IMR-90 (cell line): ENCODE measurements around the gene MAML2.

Source experiments
- CEBPB ChIP-seq: IDR thresholded peaks from 2 replicates; pipeline ENCODE4 v1.6.1; 2012; ENCODE audit warnings: low read depth, low read length, improper control_type of control experiment
- CHD1 ChIP-seq: IDR thresholded peaks from 2 replicates; pipeline ENCODE4 v1.6.1; 2012; ENCODE audit warnings: low read depth, low read length, improper control_type of control experiment
- MAZ ChIP-seq: IDR thresholded peaks from 2 replicates; pipeline ENCODE4 v1.6.1; 2012; ENCODE audit warnings: low read depth, mild to moderate bottlenecking, low read length, improper control_type of control experiment, moderate library complexity, borderline replicate concordance
- MXI1 ChIP-seq: IDR thresholded peaks from 2 replicates; pipeline ENCODE4 v1.6.1; 2012; ENCODE audit warnings: low read depth, mild to moderate bottlenecking, low read length, moderate library complexity, borderline replicate concordance
- POLR2A ChIP-seq: IDR thresholded peaks from 2 replicates; pipeline ENCODE4 v1.6.1; 2012; ENCODE audit warnings: mild to moderate bottlenecking, low read depth, low read length
- RAD21 ChIP-seq: IDR thresholded peaks from 2 replicates; pipeline ENCODE4 v1.6.1; 2012; ENCODE audit warnings: low read length, improper control_type of control experiment
- RFX5 ChIP-seq: IDR thresholded peaks from 2 replicates; pipeline ENCODE4 v1.8.0; 2012; ENCODE audit warnings: low read depth, mild to moderate bottlenecking, low read length, moderate library complexity
- SMC3 ChIP-seq: fragments of 150-350 bp; IDR thresholded peaks from 2 replicates; pipeline ENCODE4 v1.6.1; 2016; ENCODE audit warnings: low read depth, mild to moderate bottlenecking, antibody characterized with exemption, low read length, moderate library complexity
- TF ChIP-seq, protein P1 (sequence below): conservative IDR thresholded peaks from 2 replicates; pipeline ENCODE4 v1.5.1; 2012; ENCODE audit warnings: mild to moderate bottlenecking, low read depth, low read length, improper control_type of control experiment
- TF ChIP-seq, protein P2 (sequence below): fragments of 150-350 bp; IDR thresholded peaks from 2 replicates; pipeline ENCODE4 v1.6.1; 2016; ENCODE audit warnings: low read depth, mild to moderate bottlenecking, low read length, moderate library complexity, borderline replicate concordance

DNA sequence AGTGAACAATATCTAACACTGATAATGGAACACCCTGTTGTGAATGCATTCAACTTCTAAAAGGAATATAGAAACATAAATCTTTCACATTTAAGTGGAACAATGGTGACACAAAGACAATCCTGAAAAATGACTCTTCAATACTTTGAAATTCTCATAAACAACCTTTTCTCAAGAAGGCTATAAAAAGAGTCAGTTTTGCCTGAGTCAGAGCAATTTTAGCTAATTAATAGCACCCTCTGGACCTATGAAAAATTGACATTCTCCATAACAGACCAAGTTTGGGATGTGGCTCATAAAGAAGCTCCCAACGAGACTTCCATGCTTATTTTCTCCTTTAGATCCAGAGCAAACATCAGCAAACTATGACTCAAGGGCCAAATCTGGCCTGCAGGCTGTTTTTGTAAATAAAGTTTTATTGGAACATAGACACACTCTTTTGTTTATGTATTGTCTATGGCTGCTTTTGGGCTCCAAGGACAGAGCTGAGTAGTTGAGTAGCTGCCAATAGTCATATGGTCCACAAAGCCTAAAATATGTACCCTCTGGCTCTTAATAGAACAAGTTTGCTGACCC lies 108.0 kb downstream of the MAML2 start:
- TF ChIP-seq, protein P1, sequence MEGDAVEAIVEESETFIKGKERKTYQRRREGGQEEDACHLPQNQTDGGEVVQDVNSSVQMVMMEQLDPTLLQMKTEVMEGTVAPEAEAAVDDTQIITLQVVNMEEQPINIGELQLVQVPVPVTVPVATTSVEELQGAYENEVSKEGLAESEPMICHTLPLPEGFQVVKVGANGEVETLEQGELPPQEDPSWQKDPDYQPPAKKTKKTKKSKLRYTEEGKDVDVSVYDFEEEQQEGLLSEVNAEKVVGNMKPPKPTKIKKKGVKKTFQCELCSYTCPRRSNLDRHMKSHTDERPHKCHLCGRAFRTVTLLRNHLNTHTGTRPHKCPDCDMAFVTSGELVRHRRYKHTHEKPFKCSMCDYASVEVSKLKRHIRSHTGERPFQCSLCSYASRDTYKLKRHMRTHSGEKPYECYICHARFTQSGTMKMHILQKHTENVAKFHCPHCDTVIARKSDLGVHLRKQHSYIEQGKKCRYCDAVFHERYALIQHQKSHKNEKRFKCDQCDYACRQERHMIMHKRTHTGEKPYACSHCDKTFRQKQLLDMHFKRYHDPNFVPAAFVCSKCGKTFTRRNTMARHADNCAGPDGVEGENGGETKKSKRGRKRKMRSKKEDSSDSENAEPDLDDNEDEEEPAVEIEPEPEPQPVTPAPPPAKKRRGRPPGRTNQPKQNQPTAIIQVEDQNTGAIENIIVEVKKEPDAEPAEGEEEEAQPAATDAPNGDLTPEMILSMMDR = no peak
- TF ChIP-seq POLR2A (no peak), SMC3 (no peak), RFX5 (no peak), CEBPB (no peak), CHD1 (no peak), MAZ (no peak), RAD21 (no peak), MXI1 (no peak)
- TF ChIP-seq, protein P2, sequence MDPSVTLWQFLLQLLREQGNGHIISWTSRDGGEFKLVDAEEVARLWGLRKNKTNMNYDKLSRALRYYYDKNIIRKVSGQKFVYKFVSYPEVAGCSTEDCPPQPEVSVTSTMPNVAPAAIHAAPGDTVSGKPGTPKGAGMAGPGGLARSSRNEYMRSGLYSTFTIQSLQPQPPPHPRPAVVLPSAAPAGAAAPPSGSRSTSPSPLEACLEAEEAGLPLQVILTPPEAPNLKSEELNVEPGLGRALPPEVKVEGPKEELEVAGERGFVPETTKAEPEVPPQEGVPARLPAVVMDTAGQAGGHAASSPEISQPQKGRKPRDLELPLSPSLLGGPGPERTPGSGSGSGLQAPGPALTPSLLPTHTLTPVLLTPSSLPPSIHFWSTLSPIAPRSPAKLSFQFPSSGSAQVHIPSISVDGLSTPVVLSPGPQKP = no peak
